Hematopoietic multipotent progenitor cell treated with erythropoietin and hydrocortisone succinate and interleukin-3 and kit ligand, for 15 days (in vitro differentiated cells): ENCODE data around the gene HLCS.
A peak's percentile ranks its signal among the peaks of the same experiment; 100 is the strongest.

ENCODE experiments used
- DNase-seq: peaks from one replicate; pipeline ENCODE4 v3.0.0-alpha.2; 2015; ENCODE audit warnings: low spot score

HLCS gene

GRCh38 chr21:36806103-36806502 is 160.4 kb downstream of the HLCS start:
- DNase-seq = no peak

GRCh38 chr21:36804874-36805611 is 161.4 kb downstream of the HLCS start:
- DNase-seq = no peak

GRCh38 chr21:36803816-36804439 is 162.5 kb downstream of the HLCS start:
- DNase-seq = no peak

DNA sequence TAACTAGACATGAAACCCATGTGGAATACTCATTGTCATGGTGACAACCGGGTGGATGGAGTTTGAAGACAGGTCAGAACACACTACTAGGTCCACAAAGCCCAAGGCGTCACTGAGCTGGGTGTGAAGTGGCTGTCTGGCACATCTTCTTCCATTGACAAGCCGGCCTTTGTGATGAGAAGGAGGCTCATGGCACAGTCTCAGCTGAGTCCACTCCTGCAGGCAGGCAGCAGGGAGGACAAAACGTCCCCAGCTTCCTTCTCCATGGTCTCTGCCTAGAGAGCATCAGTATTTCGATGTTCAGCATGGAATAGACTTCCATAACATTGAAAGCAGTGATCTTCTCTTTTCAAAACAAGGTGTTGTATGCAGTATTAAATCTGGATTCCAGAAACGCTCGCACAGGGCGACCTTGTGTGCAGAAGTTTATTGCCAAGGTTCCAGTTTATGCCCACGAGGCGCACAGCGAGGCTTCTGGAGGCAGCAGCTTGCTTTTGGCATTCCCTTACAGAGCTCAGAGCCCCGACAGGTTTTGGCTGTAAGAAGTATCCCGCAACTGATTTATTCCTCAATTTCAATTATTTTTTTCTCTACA is 163.3 kb downstream of the HLCS start:
- no peak for DNase-seq

GRCh38 chr21:36800734-36801133 is 165.7 kb downstream of the HLCS start:
- no peak for DNase-seq

DNA sequence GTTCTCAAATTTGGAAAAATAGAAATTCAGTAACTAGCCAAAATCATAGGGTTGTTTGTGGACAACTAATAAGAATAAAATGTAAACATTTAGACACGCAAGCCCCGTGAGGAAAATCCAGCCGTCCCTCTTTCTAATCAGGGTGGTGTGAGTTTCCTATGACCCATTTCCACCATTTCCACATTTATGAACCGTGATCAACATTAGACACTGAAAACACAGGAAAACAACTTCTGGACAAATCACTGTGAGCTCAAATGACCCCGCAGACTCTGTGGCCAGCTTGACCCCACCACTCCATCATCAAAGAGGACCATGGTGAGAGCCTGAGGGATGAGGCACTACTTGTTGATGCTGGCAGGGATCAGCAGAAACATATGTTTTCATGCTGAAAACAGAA is 166.6 kb downstream of the HLCS start:
- no peak for DNase-seq

DNA sequence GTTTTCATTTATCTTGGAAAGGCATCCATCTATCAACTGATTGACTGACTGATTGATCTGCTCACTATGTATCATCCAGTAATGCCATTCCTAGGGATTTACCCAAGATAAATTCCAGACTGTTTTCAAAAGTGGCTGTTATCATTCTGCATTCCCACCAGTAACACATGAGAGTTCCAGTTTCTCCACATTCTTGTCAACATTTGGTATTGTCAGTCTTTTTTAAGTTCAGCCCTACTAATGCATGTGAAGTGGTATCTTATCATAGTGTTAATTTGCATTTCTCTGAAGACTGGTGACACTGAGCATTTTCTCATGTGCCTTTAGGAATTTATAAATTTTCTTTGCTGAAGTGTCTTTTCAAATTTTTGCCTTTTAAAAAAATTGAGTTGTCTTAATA is 168.0 kb downstream of the HLCS start:
- no peak for DNase-seq

DNA sequence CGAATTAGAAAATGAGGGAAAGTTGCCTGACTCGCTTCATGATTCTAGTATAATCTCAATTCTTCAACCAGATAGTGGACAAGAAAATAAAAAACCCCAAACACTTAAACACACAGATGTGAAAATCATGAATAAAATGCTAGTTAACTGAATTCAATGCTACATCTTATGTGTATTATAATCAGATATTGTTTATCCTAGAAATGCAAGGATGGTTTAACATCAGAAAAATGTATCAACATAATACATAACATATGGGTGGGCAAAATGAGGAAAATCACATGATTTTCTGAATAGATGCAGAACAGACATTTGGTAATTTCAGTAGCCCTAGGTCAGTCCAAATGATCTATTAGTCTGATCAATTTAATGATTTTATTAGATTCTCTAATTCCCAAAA is 170.4 kb downstream of the HLCS start:
- no peak for DNase-seq

DNA sequence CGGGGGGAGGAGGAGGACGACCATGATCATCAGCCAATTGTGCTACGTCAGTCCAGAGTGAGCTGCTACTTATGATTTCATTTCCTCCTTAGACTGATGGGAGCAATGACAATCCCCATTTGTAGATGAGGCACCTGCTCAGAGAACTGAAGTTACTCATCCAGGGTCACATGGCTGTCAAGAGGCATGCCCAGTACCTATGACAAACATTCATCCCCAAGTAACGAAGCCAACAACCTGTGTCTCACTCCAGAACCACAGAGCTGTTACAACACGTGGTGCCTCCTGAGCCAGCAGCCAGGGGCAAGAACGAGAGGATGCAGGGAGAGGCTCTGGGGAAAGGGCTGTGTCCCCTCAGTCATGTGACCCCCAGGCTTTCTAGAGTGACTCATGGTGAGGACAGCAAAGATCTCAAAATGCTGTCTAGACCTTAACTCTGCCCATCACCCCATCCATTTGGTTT is 173.9 kb downstream of the HLCS start:
- no peak for DNase-seq

DNA sequence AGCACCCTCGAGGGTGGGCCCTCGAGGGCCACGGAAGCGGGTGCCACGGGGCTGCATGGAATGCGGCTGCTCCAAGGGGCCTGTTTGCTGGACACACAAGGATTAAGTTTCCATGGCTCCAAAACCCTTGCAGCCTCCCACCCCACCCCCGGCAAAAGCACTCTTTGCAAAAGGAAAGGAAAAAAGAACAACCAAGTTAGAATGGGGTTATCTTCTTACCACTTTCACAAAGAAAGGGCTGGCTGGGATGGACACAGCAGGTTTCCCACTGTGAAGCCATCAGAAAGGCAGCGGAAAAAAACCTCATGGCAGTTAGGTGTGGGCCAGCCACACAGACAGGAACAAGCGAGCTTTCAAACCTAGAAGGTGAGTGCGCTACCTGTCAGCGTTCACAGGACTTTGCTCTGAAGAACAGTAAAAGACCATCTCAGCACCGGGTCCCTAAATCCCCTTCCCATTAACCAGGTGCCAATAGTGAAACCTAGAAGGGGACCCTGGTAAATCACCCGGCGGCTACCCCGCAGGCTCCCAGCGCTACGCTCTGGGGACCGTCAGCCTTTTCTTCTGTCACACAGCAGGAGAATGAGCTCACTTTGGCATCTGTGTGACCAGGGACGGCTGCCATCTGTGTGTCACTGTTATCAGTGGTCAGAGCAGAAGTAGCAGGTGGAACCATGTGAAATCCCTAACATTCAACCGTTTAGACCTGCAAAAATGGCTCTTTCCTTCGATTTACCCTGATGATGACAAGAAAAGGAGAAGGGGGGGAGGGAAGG is 174.6 kb downstream of the HLCS start:
- no peak for DNase-seq

DNA sequence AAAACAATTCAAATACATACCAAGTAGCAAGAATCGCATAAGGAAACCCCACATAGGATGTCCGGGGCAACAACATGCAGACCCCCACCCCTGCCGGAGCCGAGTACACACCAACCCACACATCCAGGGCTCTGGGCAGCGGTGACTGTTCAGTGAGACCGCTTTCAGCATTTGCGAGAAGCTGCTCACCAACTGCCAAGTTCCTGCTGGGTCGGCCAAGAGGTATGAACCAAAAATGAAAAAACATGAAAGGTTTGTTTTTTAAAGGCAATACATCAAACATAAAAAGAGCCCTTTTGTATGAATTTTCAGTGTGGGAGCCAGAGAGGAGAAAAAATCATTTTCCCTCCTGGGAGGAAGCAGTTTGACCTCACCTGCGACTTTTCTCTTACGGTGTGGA is 175.3 kb downstream of the HLCS start:
- no peak for DNase-seq

DNA sequence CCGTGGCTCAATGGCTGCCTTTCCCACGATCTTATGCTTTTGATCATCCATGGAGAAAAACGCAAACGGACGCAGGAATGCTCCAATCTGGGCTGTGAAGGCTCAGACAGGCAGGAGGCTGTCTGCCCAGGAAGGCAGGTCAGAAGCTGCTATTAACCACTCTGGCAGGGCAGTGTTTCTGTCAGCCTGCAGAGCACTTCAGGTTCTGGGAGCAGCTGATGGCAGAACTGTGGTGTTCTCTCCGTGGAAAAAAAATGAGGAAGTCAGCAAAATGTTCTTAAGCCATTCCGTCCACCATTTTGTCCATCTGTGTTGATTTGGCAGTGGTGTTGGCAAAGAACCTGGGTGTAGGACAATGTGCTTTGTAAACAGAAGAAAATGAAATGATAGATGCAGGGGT is 175.9 kb downstream of the HLCS start:
- DNase-seq = no peak

DNA sequence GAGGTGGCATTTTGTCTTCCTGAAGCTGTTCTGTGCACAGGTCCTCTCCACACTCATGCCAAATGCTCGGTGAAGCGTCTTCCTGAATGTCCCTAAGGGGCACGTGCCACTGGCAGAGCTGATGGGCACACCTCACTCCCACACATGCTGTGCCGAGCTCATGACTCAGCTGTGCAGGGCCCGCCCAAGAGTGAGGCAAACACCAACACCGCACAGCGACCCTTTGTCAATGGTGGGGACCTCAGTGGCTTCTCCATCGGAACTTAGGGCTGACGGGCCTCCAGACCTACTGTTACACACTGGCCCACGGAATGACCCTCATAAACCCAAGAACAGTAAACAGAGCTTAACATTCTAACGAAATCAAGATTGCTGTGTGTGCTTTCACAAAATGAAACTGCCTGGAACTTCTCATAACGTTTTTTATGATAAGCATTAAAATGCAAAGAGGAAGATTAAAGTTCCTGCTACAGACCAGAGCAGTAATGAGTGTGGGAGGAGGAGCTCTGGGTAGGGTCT is 178.3 kb downstream of the HLCS start:
- peak; percentile 7 for DNase-seq

- no peak for DNase-seq
Observed at GRCh38 chr21:36786186-36786585, 180.3 kb downstream of the HLCS start.

DNA sequence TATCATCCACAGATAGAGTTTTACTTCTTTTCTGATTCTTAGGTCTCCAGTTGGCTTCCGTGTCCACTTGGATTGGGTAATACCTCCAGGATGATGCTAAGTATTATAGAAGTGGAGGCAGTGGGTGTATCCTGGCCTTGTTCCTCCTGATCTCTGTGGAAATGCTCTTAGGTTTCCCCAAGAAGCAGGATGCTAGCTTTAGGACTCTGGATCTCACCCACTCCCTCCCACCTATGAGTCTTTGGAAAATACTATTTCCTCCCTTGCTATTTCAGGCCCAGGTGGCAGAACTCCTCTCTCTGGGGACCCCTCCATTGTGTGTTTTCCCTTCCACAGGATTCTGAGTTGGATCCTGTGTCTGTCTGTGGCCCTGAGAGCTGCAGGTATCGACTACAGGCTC is 180.9 kb downstream of the HLCS start:
- DNase-seq = no peak

GRCh38 chr21:36784947-36785346 is 181.5 kb downstream of the HLCS start:
- no peak for DNase-seq

DNA sequence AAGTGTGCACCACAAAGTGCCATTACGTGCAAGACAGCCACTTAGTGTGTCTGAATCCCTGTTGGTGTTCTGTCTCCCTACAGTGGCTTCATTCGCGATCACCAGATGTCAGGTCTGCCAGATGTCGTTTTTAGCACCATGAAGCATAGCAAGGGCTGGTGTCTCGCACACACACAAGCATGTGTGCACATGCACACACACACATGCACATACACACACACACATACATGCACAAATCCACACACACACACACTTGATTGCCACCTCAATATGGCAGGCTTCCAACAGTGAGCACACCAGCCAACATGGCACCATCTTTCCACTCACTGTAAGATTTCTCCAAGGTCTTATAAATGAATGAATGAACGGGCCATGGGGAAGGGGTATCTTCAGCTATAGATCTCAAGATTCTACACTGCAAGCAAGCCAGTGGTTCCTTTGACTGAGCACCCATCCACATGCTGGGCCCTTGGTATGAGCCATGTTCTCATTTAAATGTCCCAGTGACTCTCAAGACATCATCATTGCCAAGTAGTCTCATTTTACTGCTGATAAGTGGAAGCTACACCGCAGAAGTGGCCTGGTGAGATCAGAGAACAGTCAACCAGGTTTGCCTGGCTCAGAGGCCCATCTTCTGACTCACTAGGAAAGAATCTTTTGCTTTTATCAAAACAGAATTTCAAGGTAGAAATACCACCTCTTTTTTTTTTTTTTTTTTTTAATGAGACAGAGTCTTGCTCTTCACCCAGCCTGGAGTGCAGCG is 182.7 kb downstream of the HLCS start:
- no peak for DNase-seq

DNA sequence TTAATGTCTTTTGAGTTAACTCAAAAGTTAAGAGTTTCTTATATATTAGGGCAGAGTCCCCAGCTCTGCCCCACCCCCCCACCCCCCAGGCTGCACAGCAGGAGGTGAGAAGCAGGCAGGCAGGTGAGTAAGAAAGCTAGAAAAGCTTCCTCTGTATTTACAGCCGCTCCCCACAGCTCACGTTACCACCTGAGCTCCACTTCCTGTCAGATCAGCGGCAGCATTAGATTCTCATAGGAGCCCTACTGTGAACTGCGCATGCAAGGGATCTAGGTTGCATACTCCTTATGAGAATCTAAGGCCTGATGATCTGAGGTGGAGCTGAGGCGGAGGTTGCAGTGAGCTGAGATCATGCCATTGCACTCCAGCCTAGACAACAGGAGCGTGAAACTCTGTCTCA is 185.6 kb downstream of the HLCS start:
- DNase-seq = no peak

GRCh38 chr21:36776981-36777617 is 189.4 kb downstream of the HLCS start:
- DNase-seq = no peak

DNA sequence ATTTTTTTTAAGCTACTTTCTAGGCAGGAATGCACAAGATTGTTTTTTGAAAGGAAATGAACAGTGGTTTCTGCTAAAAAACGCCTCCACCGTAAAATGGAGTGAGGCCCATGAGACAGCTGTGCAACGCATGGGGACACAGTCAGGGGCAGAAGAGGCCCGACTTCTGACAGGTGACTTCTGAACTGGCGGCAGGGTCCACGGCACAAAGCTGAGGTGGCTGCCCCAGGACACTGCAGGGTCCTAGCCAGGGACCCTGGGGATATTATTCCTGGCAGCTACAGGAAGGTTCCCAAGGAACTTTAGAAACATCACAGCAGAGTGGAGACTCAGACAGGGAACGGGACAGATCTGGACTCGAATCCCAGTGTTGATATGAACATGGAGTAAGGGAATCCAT is 192.5 kb downstream of the HLCS start:
- no peak for DNase-seq

GRCh38 chr21:36773117-36773516 is 193.4 kb downstream of the HLCS start:
- DNase-seq = no peak
